Breast epithelium (tissue), 4 donors: ENCODE data around the gene MCM5. TPM values are rescaled to one million over a fixed set of nuclear protein-coding genes. Genes with fewer than 3 reads are reported as not detected.
"Not testable (repeated sequence)": the region's sequence is repeated elsewhere in the genome, so short reads cannot be mapped to it uniquely, and the experiment has no call there.

ENCODE experiments used
- DNase-seq, 2 donors: peaks; one replicate each; pipeline ENCODE4 v3.0.0-alpha.2; 2019; ENCODE audit warnings: low spot score in 2 of 2
- H3K27ac ChIP-seq, 2 donors: fragments of 200-600 bp; sonication (generic) in 1 of 2; one replicate each; pipeline ENCODE4 v1.5.1; 2016 to 2019; ENCODE audit warnings: mild to moderate bottlenecking in 1 of 2
- H3K27me3 ChIP-seq, 2 donors: fragments of 200-600 bp; sonication (generic) in 1 of 2; one replicate each; pipeline versions ENCODE4 v1.5.1 to v1.6.0; 2017 to 2019; ENCODE audit warnings: control low read depth in 1 of 2, mild to moderate bottlenecking in 1 of 2
- H3K36me3 ChIP-seq: fragments of 200-600 bp; one replicate; pipeline ENCODE4 v1.5.1; 2019
- H3K4me1 ChIP-seq, 2 donors: fragments of 200-600 bp; sonication (generic); one replicate each; pipeline ENCODE4 v1.5.1; 2016 to 2019; ENCODE audit warnings: control low read depth in 1 of 2
- H3K4me3 ChIP-seq, 3 donors: fragments of 200-600 bp; sonication (generic); 1 replicate in 2 of 3; 2 replicates in 1 of 3; pipeline ENCODE4 v1.5.1; 2016 to 2019; ENCODE audit warnings: mild to moderate bottlenecking in 3 of 3, moderate library complexity in 2 of 3
- H3K9me3 ChIP-seq, 2 donors: fragments of 200-600 bp; sonication (generic) in 1 of 2; one replicate each; pipeline ENCODE4 v1.5.1; 2016 to 2019; ENCODE audit warnings: control low read depth in 1 of 2
- CTCF ChIP-seq, 3 donors: fragments of 450-650 bp; IDR thresholded peaks; one replicate each; pipeline ENCODE4 v1.5.1; 2016 to 2017; ENCODE audit warnings: antibody characterized with exemption in 3 of 3, mild to moderate bottlenecking in 3 of 3, moderate library complexity in 3 of 3
- POLR2A ChIP-seq: fragments of 450-650 bp; IDR thresholded peaks from one replicate; pipeline ENCODE4 v1.6.1; 2016; ENCODE audit warnings: antibody characterized with exemption, mild to moderate bottlenecking, moderate library complexity
- POLR2AphosphoS5 ChIP-seq, 3 donors: sonication (generic); formaldehyde crosslinking; IDR thresholded peaks; one replicate each; pipeline ENCODE4 v1.6.1; 2017; ENCODE audit warnings: antibody characterized with exemption in 3 of 3
- intact Hi-C: fragments of 100-400 bp; cut with DNase I; formaldehyde crosslinking; loops from one replicate; pipeline ENCODE4 v1.15.1; 2023; ENCODE audit warnings: low total_unique reads
- total RNA-seq, 3 donors: library from RNA; depleted of rRNA; stranded (reverse); fragments of >200 nt; gene quantifications; one replicate each; pipeline ENCODE4 v1.1.0, GENCODE V29; 2016

MCM5 gene
- total RNA-seq, 3 donors from 2014 or later = 16.4 to 23.3 (median 16.8) TPM

GRCh38 chr22:35467681-35468434, 67.9 kb downstream of the MCM5 start:
- DNase-seq = peak; percentile 61 to 75
- TF ChIP-seq CTCF (IDR thresholded peaks at IDR 0.05) (no peak), POLR2A (no peak), POLR2AphosphoS5 (IDR thresholded peaks at IDR 0.05) (no peak)
- H3K4me3 ChIP-seq = peak overlapping the region in 1 of 3 donors; percentile 3
- intact Hi-C loops = no loop called here
- peak overlapping the region; percentile 74 to 79 for H3K27ac ChIP-seq
- no peaks in the 10 kb centered on the region for H3K27me3 ChIP-seq
- H3K36me3 ChIP-seq = no peaks in the 10 kb centered on the region
- no peaks in the 10 kb centered on the region for H3K9me3 ChIP-seq
- H3K4me1 ChIP-seq = peaks cover 7 to 10% of the 10 kb centered on the region in 2 donors

- H3K36me3 ChIP-seq = no peaks in the 10 kb centered on the region
- intact Hi-C loops = no loop called here
- H3K4me1 ChIP-seq = peaks cover 7 to 10% of the 10 kb centered on the region in 2 donors
- no peaks in the 10 kb centered on the region for H3K27me3 ChIP-seq
- no peak overlapping the region for H3K4me3 ChIP-seq
- TF ChIP-seq POLR2AphosphoS5 (IDR thresholded peaks at IDR 0.05) (no peak), POLR2A (no peak), CTCF (IDR thresholded peaks at IDR 0.05) (no peak)
- no peak for DNase-seq
- H3K27ac ChIP-seq = no peak overlapping the region
- H3K9me3 ChIP-seq = no peaks in the 10 kb centered on the region
These were observed 71.0 kb downstream of the MCM5 start for GRCh38 chr22:35470903-35471321.

GRCh38 chr22:35471566-35471965, 71.6 kb downstream of the MCM5 start:
- H3K36me3 ChIP-seq, H3K4me3 ChIP-seq, intact Hi-C loops, H3K27ac ChIP-seq, H3K27me3 ChIP-seq, H3K4me1 ChIP-seq, H3K9me3 ChIP-seq, DNase-seq: not testable (repeated sequence)

GRCh38 chr22:35472488-35472887, 72.5 kb downstream of the MCM5 start:
- no peak for DNase-seq
- no peak for TF ChIP-seq CTCF (IDR thresholded peaks at IDR 0.05)
- no peak for TF ChIP-seq POLR2A
- TF ChIP-seq POLR2AphosphoS5 (IDR thresholded peaks at IDR 0.05) = no peak
- peaks cover 7 to 8% of the 10 kb centered on the region in 2 donors for H3K4me1 ChIP-seq
- H3K27me3 ChIP-seq = no peaks in the 10 kb centered on the region
- H3K27ac ChIP-seq = no peak overlapping the region
- intact Hi-C loops = no loop called here
- H3K4me3 ChIP-seq = no peak overlapping the region
- no peaks in the 10 kb centered on the region for H3K9me3 ChIP-seq
- H3K36me3 ChIP-seq = no peaks in the 10 kb centered on the region

GRCh38 chr22:35473971-35474370, 74.0 kb downstream of the MCM5 start:
- Histone ChIP-seq H3K9me3 (no peaks in the 10 kb centered on the region), H3K4me3 (no peak overlapping the region), H3K27ac (no peak overlapping the region), H3K27me3 (no peaks in the 10 kb centered on the region), H3K4me1 (peaks cover 0 to 6% of the 10 kb centered on the region in 2 donors), H3K36me3 (no peaks in the 10 kb centered on the region)
- intact Hi-C loops = no loop called here
- DNase-seq = no peak
- TF ChIP-seq CTCF (IDR thresholded peaks at IDR 0.05) = no peak
- no peak for TF ChIP-seq POLR2A
- no peak for TF ChIP-seq POLR2AphosphoS5 (IDR thresholded peaks at IDR 0.05)

Other genes with a start within 250 kb of the MCM5 start
- gene HMGXB4, start 142.6 kb upstream of the MCM5 start, total RNA-seq = 10 to 100 TPM; 12.8 to 28.5 (median 26.2) TPM
- gene TOM1, start 100.2 kb upstream of the MCM5 start, total RNA-seq = 100 to 1,000 TPM in 2 of 3 donors, 10 to 100 TPM in 1; 85.6 to 106 (median 105) TPM
- 10 to 100 TPM; 11.5 to 38.6 (median 21.3) TPM for gene HMOX1, start 19.0 kb upstream of the MCM5 start, total RNA-seq
- 1 to 10 TPM in 1 of 3 donors, under 1 TPM in 2; 0.16 to 1.3 (median 0.88) TPM for gene RASD2, start 140.7 kb downstream of the MCM5 start, total RNA-seq
- gene MB, start 217.2 kb downstream of the MCM5 start, total RNA-seq = 10 to 100 TPM in 1 of 3 donors, 1 to 10 TPM in 1, under 1 TPM in 1; 0.48 to 13.1 (median 10.0) TPM
- gene APOL6, start 248.3 kb downstream of the MCM5 start, total RNA-seq = 10 to 100 TPM; 21.2 to 59.7 (median 25.6) TPM